ENCODE results near the gene COBLL1.

DNA sequence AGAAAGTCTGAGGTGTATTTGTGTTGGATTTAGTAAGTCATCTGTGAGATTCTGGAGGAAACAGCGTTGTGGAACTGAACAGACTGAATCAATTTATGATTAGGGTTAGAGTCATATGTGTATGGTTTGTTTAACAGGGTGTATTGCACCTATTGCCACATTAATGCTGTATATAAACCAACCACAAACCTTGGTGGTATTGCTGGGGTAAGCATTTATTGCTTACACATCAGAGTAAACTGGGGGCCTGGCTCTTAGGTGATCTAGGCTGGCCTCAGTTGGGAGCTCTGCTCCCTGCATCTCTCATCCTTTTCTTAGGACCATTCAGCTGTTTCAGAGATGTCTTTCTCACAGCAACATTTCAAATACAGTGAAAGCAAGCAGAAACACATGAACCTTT is 160.6 kb downstream of the COBLL1 start:
- no peak for TF ChIP-seq EZH2 (IDR thresholded peaks at IDR 0.05; ENCODE audit: borderline replicate concordance, low read length)
- no peak for TF ChIP-seq CTCF (IDR thresholded peaks at IDR 0.05; ENCODE audit: low read length)

Data from OCI-LY1 (cell line).